K562 (cell line): ENCODE measurements around the gene FOCAD.

Experiments used
- CBX3 ChIP-seq, 2 experiments: IDR thresholded peaks; 1 replicate in 1 of 2; 2 replicates in 1 of 2; pipeline ENCODE4 v1.6.1; 2012; ENCODE audit warnings: inconsistent platforms in 2 of 2, low read length in 2 of 2, borderline replicate concordance in 1 of 2, control low read depth in 1 of 2
- CHCHD3 ChIP-seq: fragments of 250-450 bp; sonication (Bioruptor Pico); IDR thresholded peaks from 2 replicates; pipeline ENCODE4 v2.1.2; 2022; ENCODE audit warnings: mild to moderate bottlenecking
- EP300 ChIP-seq: IDR thresholded peaks from 2 replicates; pipeline ENCODE4 v1.6.1; 2012; ENCODE audit warnings: low read length, improper control_type of control experiment
- GABPA ChIP-seq: fragments of 200-800 bp; sonication (Bioruptor generic); conservative IDR thresholded peaks from 2 replicates; pipeline ENCODE4 v1.6.1; 2016; ENCODE audit warnings: low read depth, missing genetic modification characterization, missing compliant biosample characterization
- KLF10 ChIP-seq: fragments of 250-450 bp; sonication (Bioruptor Pico); IDR thresholded peaks from 2 replicates; pipeline ENCODE4 v1.6.1; 2021; ENCODE audit warnings: matching md5 sums
- RCOR1 ChIP-seq, 2 experiments: IDR thresholded peaks; 2 replicates each; pipeline ENCODE4 v1.6.1; 2012; ENCODE audit warnings: low read depth in 2 of 2, low read length in 2 of 2, borderline replicate concordance in 1 of 2, improper control_type of control experiment in 1 of 2
- REST ChIP-seq, 2 experiments: fragments of 450-650 bp; formaldehyde crosslinking in 1 of 2; IDR thresholded peaks; 2 replicates each; pipeline versions ENCODE4 v1.4.0 to v1.6.1; 2014 to 2020; ENCODE audit warnings: mild to moderate bottlenecking in 2 of 2, borderline replicate concordance in 1 of 2, low read depth in 1 of 2
- SMARCA5 ChIP-seq: fragments of 450-650 bp; IDR thresholded peaks from 2 replicates; pipeline ENCODE4 v1.6.1; 2016
- TF ChIP-seq, protein P1 (sequence below), 3 experiments: IDR thresholded peaks in 2 of 3; conservative IDR thresholded peaks in 1 of 3; 2 replicates each; pipeline ENCODE4 v1.5.1; 2011 to 2012; ENCODE audit warnings: low read length in 3 of 3, mild to moderate bottlenecking in 3 of 3, control low read depth in 2 of 3, improper control_type of control experiment in 1 of 3, inconsistent platforms in 1 of 3, low read depth in 1 of 3, mixed read lengths in 1 of 3, moderate library complexity in 1 of 3; ENCODE audit not compliant: insufficient read depth in 2 of 3

GRCh38 chr9:20683351-20684034, 566 bp upstream of the FOCAD start:
- TF ChIP-seq SMARCA5 (no peak), CHCHD3 (CRISPR knock-in tag) (no peak), RCOR1 (IDR thresholded peaks at IDR 0.05; ENCODE audit: borderline replicate concordance in 1 of 2, low read depth in 2 of 2, low read length in 2 of 2) (no peak), CBX3 (IDR thresholded peaks at IDR 0.05; ENCODE audit: borderline replicate concordance in 1 of 2, low read length in 2 of 2) (no peak), GABPA (no peak), KLF10 (CRISPR knock-in tag) (no peak), EP300 (no peak), REST (IDR thresholded peaks at IDR 0.05; ENCODE audit: borderline replicate concordance) (no peak), REST (CRISPR knock-in tag; IDR thresholded peaks at IDR 0.05; ENCODE audit: low read depth) (no peak)
- TF ChIP-seq, protein P1, sequence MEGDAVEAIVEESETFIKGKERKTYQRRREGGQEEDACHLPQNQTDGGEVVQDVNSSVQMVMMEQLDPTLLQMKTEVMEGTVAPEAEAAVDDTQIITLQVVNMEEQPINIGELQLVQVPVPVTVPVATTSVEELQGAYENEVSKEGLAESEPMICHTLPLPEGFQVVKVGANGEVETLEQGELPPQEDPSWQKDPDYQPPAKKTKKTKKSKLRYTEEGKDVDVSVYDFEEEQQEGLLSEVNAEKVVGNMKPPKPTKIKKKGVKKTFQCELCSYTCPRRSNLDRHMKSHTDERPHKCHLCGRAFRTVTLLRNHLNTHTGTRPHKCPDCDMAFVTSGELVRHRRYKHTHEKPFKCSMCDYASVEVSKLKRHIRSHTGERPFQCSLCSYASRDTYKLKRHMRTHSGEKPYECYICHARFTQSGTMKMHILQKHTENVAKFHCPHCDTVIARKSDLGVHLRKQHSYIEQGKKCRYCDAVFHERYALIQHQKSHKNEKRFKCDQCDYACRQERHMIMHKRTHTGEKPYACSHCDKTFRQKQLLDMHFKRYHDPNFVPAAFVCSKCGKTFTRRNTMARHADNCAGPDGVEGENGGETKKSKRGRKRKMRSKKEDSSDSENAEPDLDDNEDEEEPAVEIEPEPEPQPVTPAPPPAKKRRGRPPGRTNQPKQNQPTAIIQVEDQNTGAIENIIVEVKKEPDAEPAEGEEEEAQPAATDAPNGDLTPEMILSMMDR (IDR thresholded peaks at IDR 0.05 in 2 of 3, conservative IDR thresholded peaks at IDR 0.05 in 1 of 3; ENCODE audit: insufficient read depth in 2 of 3, low read depth in 1 of 3, low read length in 3 of 3), result no peak
